Neuronal stem cell (in vitro differentiated cells): ENCODE data around the gene DNAJA3.

Experiments used
- DNase-seq: peaks from one replicate; pipeline ENCODE4 v3.0.0-alpha.2; 2013; ENCODE audit warnings: low spot score
- H2AFZ ChIP-seq: one replicate; pipeline ENCODE4 v1.6.1; 2013; ENCODE audit warnings: mild to moderate bottlenecking, low read length, inconsistent platforms
- H2AK5ac ChIP-seq: 2 replicates; pipeline ENCODE4 v1.6.1; 2013; ENCODE audit warnings: low read depth, mild to moderate bottlenecking, inconsistent platforms, low read length, moderate library complexity, mixed read lengths
- H2BK120ac ChIP-seq: 2 replicates; pipeline ENCODE4 v1.6.1; 2013; ENCODE audit warnings: low read depth, mild to moderate bottlenecking, inconsistent platforms, low read length, moderate library complexity, mixed read lengths
- H2BK12ac ChIP-seq: one replicate; pipeline ENCODE4 v1.6.1; 2013; ENCODE audit warnings: low read length, inconsistent platforms
- H2BK15ac ChIP-seq: 2 replicates; pipeline ENCODE4 v1.6.1; 2013; ENCODE audit warnings: mild to moderate bottlenecking, low read length, inconsistent platforms, mixed read lengths
- H2BK5ac ChIP-seq: one replicate; pipeline ENCODE4 v1.6.1; 2013; ENCODE audit warnings: inconsistent platforms, mild to moderate bottlenecking, low read length, moderate library complexity
- H3K14ac ChIP-seq: one replicate; pipeline ENCODE4 v1.6.1; 2013; ENCODE audit warnings: low read length, inconsistent platforms
- H3K18ac ChIP-seq: 2 replicates; pipeline ENCODE4 v1.6.1; 2013; ENCODE audit warnings: low read length, inconsistent platforms
- H3K23ac ChIP-seq: 2 replicates; pipeline ENCODE4 v1.6.1; 2013; ENCODE audit warnings: low read depth, mild to moderate bottlenecking, mixed read lengths, low read length, inconsistent platforms; ENCODE audit not compliant: poor library complexity
- H3K27ac ChIP-seq: replicated peaks from 3 replicates; pipeline ENCODE4 v1.5.1; 2013; ENCODE audit warnings: low read length, inconsistent platforms
- H3K27me3 ChIP-seq, 3 experiments: 2 replicates each; pipeline ENCODE4 v1.6.1; 2013; ENCODE audit warnings: low read length in 3 of 3, mild to moderate bottlenecking in 2 of 3, inconsistent platforms in 1 of 3, low read depth in 1 of 3, mixed read lengths in 1 of 3, moderate library complexity in 1 of 3; ENCODE audit not compliant: control insufficient read depth in 3 of 3, insufficient read depth in 3 of 3
- H3K36me3 ChIP-seq, 2 donors: replicated peaks in 1 of 2; 2 replicates each; pipeline ENCODE4 v1.6.1; 2013; ENCODE audit warnings: low read length in 2 of 2; ENCODE audit not compliant: control insufficient read depth in 2 of 2, insufficient read depth in 2 of 2
- H3K4ac ChIP-seq: 2 replicates; pipeline ENCODE4 v1.6.1; 2013; ENCODE audit warnings: inconsistent platforms, mild to moderate bottlenecking, low read length, moderate library complexity
- H3K4me1 ChIP-seq, 2 donors: 1 replicate in 1 of 2; 2 replicates in 1 of 2; pipeline ENCODE4 v1.6.1; 2013; ENCODE audit warnings: low read length in 2 of 2, low read depth in 1 of 2; ENCODE audit not compliant: control insufficient read depth in 2 of 2, insufficient read depth in 1 of 2
- H3K4me2 ChIP-seq: one replicate; pipeline ENCODE4 v1.6.1; 2013; ENCODE audit warnings: mild to moderate bottlenecking, low read length, inconsistent platforms; ENCODE audit not compliant: insufficient read depth, poor library complexity, severe bottlenecking
- H3K4me3 ChIP-seq, 2 donors: 2 replicates each; pipeline ENCODE4 v1.5.1; 2013; ENCODE audit warnings: low read length in 2 of 2, mild to moderate bottlenecking in 2 of 2, inconsistent platforms in 1 of 2, moderate library complexity in 1 of 2
- H3K79me1 ChIP-seq: one replicate; pipeline ENCODE4 v1.6.1; 2013; ENCODE audit warnings: low read depth, mild to moderate bottlenecking, inconsistent platforms, low read length, moderate library complexity
- H3K9ac ChIP-seq: one replicate; pipeline ENCODE4 v1.6.1; 2013; ENCODE audit warnings: mild to moderate bottlenecking, low read depth, low read length, inconsistent platforms; ENCODE audit not compliant: poor library complexity
- H3K9me3 ChIP-seq, 2 donors: replicated peaks in 1 of 2; 2 replicates each; pipeline versions ENCODE3 to v1.6.1; 2013; ENCODE audit warnings: low read length in 2 of 2, mild to moderate bottlenecking in 2 of 2, inconsistent platforms in 1 of 2, low read depth in 1 of 2, mixed read lengths in 1 of 2, moderate library complexity in 1 of 2; ENCODE audit not compliant: control insufficient read depth in 2 of 2, insufficient read depth in 1 of 2
- H4K8ac ChIP-seq: one replicate; pipeline ENCODE4 v1.6.1; 2013; ENCODE audit warnings: low read depth, mild to moderate bottlenecking, inconsistent platforms, low read length, moderate library complexity
- H4K91ac ChIP-seq: one replicate; pipeline ENCODE4 v1.6.1; 2013; ENCODE audit warnings: low read length, low read depth, mild to moderate bottlenecking, inconsistent platforms; ENCODE audit not compliant: poor library complexity
- WGBS, 2 donors: extraction: QIAGEN DNeasy Blood & Tissue Kit; methylation state at CpG; one replicate each; pipeline ENCODE4 v1.1.7; 2013; ENCODE audit warnings: missing lambda C conversion rate in 2 of 2, mixed read lengths in 1 of 2; ENCODE audit not compliant: insufficient read length in 2 of 2, insufficient replicate concordance in 1 of 2; ENCODE audit errors: extremely low coverage in 2 of 2; 5-methylcytosine and 5-hydroxymethylcytosine counted together

Gene DNAJA3

GRCh38 chr16:4487955-4488498, 62.4 kb downstream of the DNAJA3 start:
- H3K27ac ChIP-seq: no peak overlapping the region
- no CpG with 5 or more reads among the region's 5 CpGs for WGBS, 2 donors
- no peak overlapping the region for H3K4me3 ChIP-seq

GRCh38 chr16:4488499-4488967, 62.9 kb downstream of the DNAJA3 start:
- Histone ChIP-seq H3K36me3 (peaks cover 0 to 13% of the 10 kb centered on the region in 2 donors), H2BK5ac (no peak overlapping the region), H3K14ac (no peak overlapping the region), H3K9me3 (no peaks in the 10 kb centered on the region), H3K4me1 (no peaks in the 10 kb centered on the region), H2BK15ac (no peak overlapping the region), H2BK120ac (no peak overlapping the region), H2BK12ac (no peak overlapping the region), H3K4me3 (no peak overlapping the region), H2AFZ (no peak overlapping the region), H3K27me3 (no peaks in the 10 kb centered on the region), H3K4ac (no peak overlapping the region), H3K27ac (no peak overlapping the region), H3K4me2 (no peak overlapping the region), H4K8ac (no peak overlapping the region), H4K91ac (no peak overlapping the region), H3K9ac (no peak overlapping the region), H2AK5ac (no peak overlapping the region), H3K18ac (no peak overlapping the region), H3K23ac (no peak overlapping the region), H3K79me1 (no peaks in the 10 kb centered on the region)
- no CpG with 5 or more reads among the region's 1 CpG for WGBS, 2 donors
- no peak for DNase-seq

More at GRCh38 chr16:4487955-4488498, 62.4 kb downstream of the DNAJA3 start:
- Histone ChIP-seq H3K4ac (no peak overlapping the region), H2BK12ac (no peak overlapping the region), H3K18ac (no peak overlapping the region), H3K4me1 (no peaks in the 10 kb centered on the region), H3K27me3 (no peaks in the 10 kb centered on the region), H4K8ac (no peak overlapping the region), H3K79me1 (no peaks in the 10 kb centered on the region), H3K14ac (no peak overlapping the region), H3K9ac (no peak overlapping the region), H2BK120ac (no peak overlapping the region), H3K36me3 (peaks cover 0 to 13% of the 10 kb centered on the region in 2 donors), H3K23ac (no peak overlapping the region), H4K91ac (no peak overlapping the region), H2BK15ac (no peak overlapping the region), H2AK5ac (no peak overlapping the region), H2AFZ (no peak overlapping the region), H2BK5ac (no peak overlapping the region), H3K9me3 (no peaks in the 10 kb centered on the region), H3K4me2 (no peak overlapping the region)
- DNase-seq: no peak

GRCh38 chr16:4489030-4489429, 63.4 kb downstream of the DNAJA3 start:
- no peak for DNase-seq
- Histone ChIP-seq H3K4me1 (no peaks in the 10 kb centered on the region), H2BK12ac (no peak overlapping the region), H4K91ac (no peak overlapping the region), H3K9me3 (no peaks in the 10 kb centered on the region), H4K8ac (no peak overlapping the region), H2BK15ac (no peak overlapping the region), H3K79me1 (no peaks in the 10 kb centered on the region), H3K18ac (no peak overlapping the region), H3K4me3 (no peak overlapping the region), H3K4me2 (no peak overlapping the region), H3K27me3 (no peaks in the 10 kb centered on the region), H3K36me3 (peaks cover 0 to 13% of the 10 kb centered on the region in 2 donors), H3K27ac (no peak overlapping the region), H2BK120ac (no peak overlapping the region), H2AFZ (no peak overlapping the region), H2AK5ac (no peak overlapping the region), H3K23ac (no peak overlapping the region), H2BK5ac (no peak overlapping the region), H3K9ac (no peak overlapping the region), H3K4ac (no peak overlapping the region), H3K14ac (no peak overlapping the region)
- WGBS, 2 donors: no CpG with 5 or more reads among the region's 5 CpGs

GRCh38 chr16:4491898-4492297, 66.2 kb downstream of the DNAJA3 start:
- H3K18ac ChIP-seq: no peak overlapping the region
- H3K4me1 ChIP-seq: no peaks in the 10 kb centered on the region
- H3K9ac ChIP-seq: no peak overlapping the region
- no peak overlapping the region for H3K14ac ChIP-seq
- no peak for DNase-seq
- no peak overlapping the region for H2BK15ac ChIP-seq
- H3K79me1 ChIP-seq: no peaks in the 10 kb centered on the region
- peaks cover 0 to 4% of the 10 kb centered on the region in 2 donors for H3K36me3 ChIP-seq
- no peak overlapping the region for H4K8ac ChIP-seq
- no peak overlapping the region for H2AK5ac ChIP-seq
- no peak overlapping the region for H3K4me3 ChIP-seq
- no peak overlapping the region for H3K23ac ChIP-seq
- WGBS, 2 donors: no CpG with 5 or more reads among the region's 4 CpGs
- no peaks in the 10 kb centered on the region for H3K27me3 ChIP-seq
- no peak overlapping the region for H2BK5ac ChIP-seq
- no peak overlapping the region for H3K27ac ChIP-seq
- H4K91ac ChIP-seq: no peak overlapping the region
- no peak overlapping the region for H2BK12ac ChIP-seq
- no peak overlapping the region for H2AFZ ChIP-seq
- no peak overlapping the region for H2BK120ac ChIP-seq
- H3K4me2 ChIP-seq: no peak overlapping the region
- no peak overlapping the region for H3K4ac ChIP-seq
- H3K9me3 ChIP-seq: no peaks in the 10 kb centered on the region
